C4-2B (cell line): Measurements from ENCODE around the gene ATRNL1.

ENCODE experiments used
- H3K27ac ChIP-seq: fragments of 450-650 bp; 2 replicates; pipeline ENCODE4 v1.5.1; 2017
- CTCF ChIP-seq: fragments of 450-650 bp; conservative IDR thresholded peaks from 2 replicates; pipeline ENCODE4 v1.5.1; 2017; ENCODE audit warnings: mild to moderate bottlenecking
- ZFX ChIP-seq: fragments of 450-650 bp; IDR thresholded peaks from 2 replicates; pipeline ENCODE4 v1.6.1; 2017

Gene ATRNL1

DNA sequence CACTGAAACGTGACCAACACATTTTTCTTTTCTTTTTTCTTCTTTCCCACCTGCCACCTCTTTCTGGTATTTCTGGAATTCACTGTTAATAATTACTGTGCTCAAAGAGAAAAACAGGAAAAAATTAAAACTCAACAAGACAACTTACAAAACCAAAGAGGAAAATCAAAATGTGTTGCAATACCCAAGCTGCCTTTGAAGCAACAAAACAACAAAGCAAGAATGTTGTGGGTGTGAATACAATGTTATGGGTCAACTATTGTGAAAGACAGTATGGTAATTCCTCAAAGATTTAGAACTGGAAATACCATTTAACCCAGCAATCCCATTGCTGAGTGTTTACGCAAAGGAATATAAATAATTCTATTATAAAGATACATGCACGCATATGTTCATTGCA is 764.7 kb downstream of the ATRNL1 start:
- TF ChIP-seq CTCF (no peak), ZFX (no peak)
- H3K27ac ChIP-seq = no peak overlapping the region

DNA sequence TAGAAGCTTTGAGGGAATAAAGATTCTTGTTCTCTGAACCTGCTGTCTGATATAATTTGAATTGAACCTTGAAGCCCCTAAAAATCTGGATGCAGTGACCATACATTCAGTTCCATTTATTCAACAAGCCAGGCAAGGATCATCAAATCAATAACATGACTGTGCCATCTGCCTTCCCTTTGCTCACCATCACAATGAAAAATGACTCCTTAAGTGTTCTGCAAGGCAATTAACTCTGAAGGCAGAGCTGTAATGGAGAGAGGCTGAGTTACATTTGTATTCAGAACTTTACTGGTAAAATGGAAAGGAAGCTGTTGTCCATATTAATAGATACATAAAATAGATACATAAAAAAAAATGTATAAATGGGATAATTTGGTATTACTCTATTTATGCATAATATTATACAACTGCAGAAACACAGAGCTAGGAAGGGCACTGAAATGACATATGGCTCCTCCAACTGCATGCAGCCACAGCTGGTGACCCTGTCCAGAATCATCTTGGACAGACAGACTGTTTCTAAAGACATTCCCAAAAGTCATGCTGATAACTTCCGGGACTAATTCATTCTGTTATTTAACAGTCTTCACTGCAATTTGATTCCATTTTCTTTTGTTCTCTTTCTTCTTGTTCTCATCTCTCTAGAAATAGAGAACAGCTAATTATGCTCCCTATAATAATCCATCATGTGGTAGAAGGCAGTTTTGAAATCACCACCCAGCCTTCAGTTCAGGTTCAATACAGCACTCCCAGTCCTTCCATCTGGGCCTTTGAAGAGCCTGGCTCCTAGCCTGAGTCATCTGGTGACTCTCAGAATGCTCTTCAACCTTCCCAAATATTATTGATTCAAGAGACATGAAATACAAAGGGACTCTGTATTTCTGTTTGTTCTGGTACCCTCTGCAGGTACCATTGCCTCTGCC is 767.3 kb downstream of the ATRNL1 start:
- H3K27ac ChIP-seq = no peak overlapping the region
- TF ChIP-seq ZFX (no peak), CTCF (no peak)

DNA sequence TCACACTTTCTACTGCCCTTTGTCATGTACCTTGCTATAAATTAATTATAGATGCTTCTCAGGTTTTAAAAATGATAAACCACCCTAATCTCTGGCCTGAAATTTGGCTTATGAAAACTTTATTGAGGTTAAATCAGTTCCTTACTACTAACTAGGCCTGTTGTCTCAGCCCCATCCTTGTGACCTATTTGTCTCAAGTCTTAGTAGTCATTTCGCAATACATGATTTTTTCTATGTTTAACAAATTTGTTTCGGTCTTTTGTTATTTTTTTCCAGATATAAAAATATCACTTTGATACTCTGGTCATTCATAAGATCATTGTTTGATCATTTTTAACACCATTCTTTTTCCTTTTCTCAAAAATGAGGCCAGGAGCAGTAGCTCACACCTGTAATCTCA is 768.3 kb downstream of the ATRNL1 start:
- no peak overlapping the region for H3K27ac ChIP-seq
- TF ChIP-seq CTCF (no peak), ZFX (no peak)

DNA sequence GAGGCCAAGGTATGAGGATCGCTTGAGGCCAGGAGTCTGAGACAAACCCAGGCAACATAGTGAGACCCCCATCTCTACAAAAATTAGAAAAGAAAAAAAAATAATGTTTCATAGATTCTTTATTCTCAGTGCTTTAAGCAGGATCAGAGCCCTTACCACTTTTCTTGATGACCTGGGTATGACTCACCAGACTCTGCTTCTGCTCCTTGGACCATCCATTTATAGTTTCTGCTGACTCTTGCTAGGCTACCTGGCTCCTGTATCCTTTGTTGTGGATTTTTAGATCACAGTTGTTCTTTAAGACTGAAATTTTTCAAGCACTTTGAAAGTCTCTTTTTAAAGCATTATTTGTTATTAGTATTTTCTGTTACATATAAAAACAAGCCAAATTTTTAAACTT is 768.7 kb downstream of the ATRNL1 start:
- TF ChIP-seq ZFX = no peak
- TF ChIP-seq CTCF = no peak

GRCh38 chr10:115866174-115866573 is 773.0 kb downstream of the ATRNL1 start:
- H3K27ac ChIP-seq = no peak overlapping the region
- no peak for TF ChIP-seq ZFX
- no peak for TF ChIP-seq CTCF

More for the DNA sequence above, 768.7 kb downstream of the ATRNL1 start:
- no peak overlapping the region for H3K27ac ChIP-seq

DNA sequence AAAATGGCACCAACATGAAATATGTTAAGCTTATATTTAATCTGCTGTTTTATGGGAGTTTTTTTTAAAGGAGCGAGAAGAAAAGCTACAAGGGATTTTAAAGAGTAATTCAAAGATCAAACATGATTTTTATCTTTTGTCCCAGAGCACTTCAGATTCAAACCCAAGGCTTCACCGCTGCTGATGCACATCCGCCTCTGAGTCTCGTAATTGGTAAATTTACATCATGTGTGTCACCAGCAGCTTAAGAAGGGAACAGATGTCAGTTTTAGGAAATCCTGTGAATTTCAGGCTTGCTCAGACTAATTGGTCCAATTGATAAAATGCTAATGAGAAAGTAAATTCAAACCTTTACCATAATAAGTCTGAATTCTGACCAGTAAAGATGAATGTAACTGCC is 773.5 kb downstream of the ATRNL1 start:
- no peak for TF ChIP-seq CTCF
- TF ChIP-seq ZFX = no peak
- no peak overlapping the region for H3K27ac ChIP-seq

GRCh38 chr10:115867305-115867704 is 774.1 kb downstream of the ATRNL1 start:
- no peak overlapping the region for H3K27ac ChIP-seq
- no peak for TF ChIP-seq CTCF
- TF ChIP-seq ZFX = no peak
